ENCODE data around the gene CTDSP1.

The CTDSP1 gene

DNA sequence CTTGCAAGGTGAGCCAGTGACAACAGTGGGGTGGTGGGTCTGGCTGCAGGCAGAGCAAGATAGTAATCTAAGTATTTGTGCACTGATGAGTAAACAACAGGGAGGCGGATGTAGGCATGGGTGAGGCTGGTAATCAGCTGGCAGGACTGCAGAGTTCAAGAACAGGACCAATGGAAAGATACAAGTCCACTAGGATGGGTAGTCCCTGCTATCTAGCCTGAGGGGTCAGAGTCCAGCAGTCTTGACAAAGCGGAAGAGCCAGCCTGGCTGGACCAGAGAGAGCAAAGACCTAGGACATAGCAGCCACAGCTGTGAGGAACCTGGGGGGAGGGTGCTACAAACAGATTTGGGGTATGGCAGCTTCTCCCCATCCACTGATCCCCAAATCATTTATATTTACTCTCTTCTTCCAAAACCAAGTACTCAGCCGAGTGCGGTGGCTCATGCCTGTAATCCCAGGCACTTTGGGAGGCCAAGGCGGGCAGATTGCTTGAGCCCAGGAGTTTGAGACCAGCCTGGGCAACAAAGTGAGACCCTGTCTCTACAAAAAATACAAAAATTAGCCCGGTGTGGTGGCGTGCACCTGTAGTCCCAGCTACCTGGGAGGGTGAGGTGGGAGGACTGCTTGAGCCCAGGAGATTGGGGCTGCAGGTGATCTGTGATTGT, 45.2 kb downstream of the CTDSP1 start:
- POLR2A ChIA-PET: interaction anchor here (0.7 kb wide), 1 partner anchor 190 kb away, joined by 3 read pairs; no protein-coding TSS in a partner anchor
- no peak for DNase-seq (ENCODE audit: extremely low spot score)
- CTCF ChIA-PET: interaction anchor here (1.4 to 2.0 kb wide), 4 partner anchors 9 to 403 kb away, joined by 3 to 8 read pairs (median 5); no protein-coding TSS in a partner anchor
- TF ChIP-seq, protein P1, sequence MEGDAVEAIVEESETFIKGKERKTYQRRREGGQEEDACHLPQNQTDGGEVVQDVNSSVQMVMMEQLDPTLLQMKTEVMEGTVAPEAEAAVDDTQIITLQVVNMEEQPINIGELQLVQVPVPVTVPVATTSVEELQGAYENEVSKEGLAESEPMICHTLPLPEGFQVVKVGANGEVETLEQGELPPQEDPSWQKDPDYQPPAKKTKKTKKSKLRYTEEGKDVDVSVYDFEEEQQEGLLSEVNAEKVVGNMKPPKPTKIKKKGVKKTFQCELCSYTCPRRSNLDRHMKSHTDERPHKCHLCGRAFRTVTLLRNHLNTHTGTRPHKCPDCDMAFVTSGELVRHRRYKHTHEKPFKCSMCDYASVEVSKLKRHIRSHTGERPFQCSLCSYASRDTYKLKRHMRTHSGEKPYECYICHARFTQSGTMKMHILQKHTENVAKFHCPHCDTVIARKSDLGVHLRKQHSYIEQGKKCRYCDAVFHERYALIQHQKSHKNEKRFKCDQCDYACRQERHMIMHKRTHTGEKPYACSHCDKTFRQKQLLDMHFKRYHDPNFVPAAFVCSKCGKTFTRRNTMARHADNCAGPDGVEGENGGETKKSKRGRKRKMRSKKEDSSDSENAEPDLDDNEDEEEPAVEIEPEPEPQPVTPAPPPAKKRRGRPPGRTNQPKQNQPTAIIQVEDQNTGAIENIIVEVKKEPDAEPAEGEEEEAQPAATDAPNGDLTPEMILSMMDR (IDR thresholded peaks at IDR 0.05; ENCODE audit: control extremely low read depth, extremely low read depth, low read depth, missing control alignments): no peak

DNA sequence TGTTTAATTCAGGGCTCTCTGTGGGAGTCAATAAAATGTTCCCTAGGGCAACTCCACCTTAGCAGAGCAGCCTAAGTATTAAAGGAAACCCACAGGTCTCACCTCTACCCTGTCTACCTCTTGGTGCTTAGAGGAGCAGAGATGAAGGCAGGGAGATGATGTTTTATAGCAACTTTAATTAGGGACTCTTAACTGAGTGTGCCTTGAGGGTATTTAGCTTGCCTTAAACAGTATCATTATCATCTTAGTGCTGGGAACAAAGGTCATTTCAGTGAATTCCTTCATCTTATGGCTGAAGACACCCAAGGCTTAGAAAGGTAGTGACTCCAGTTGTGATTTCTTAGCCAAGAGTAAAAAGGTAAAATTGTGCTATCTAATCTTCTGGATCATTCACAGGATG, 45.9 kb downstream of the CTDSP1 start:
- POLR2A ChIA-PET: no interaction called here
- TF ChIP-seq, protein P1 (IDR thresholded peaks at IDR 0.05; ENCODE audit: control extremely low read depth, extremely low read depth, low read depth, missing control alignments): no peak
- CTCF ChIA-PET: interaction anchor here (1.4 to 2.0 kb wide), 4 partner anchors 8 to 402 kb away, joined by 3 to 8 read pairs (median 5); no protein-coding TSS in a partner anchor
- no peak for DNase-seq (ENCODE audit: extremely low spot score)

DNA sequence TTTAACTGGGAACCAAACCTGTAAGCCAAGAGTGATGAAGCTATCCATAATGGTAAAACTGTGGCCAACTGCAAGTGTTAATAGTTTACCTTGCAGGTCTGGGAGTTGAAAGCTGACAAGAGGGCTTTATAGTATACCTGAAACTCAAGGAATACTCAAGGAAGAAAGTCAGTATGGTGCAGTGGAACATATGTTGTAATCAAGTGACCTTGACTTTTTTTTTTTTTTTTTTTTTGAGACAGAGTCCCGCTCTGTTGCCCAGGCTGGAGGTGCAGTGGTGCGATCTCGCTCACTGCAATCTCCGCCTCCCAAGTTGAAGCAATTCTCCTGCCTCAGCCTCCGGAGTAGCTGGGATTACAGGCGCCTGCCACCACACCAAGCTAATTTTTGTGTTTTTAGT, 46.9 kb downstream of the CTDSP1 start:
- ChIA-PET POLR2A (no interaction called here), CTCF (interaction anchor here (1.2 to 2.0 kb wide), 2 partner anchors 18 kb away, joined by 3 to 6 read pairs; no protein-coding TSS in a partner anchor)
- TF ChIP-seq, protein P1 (IDR thresholded peaks at IDR 0.05; ENCODE audit: control extremely low read depth, extremely low read depth, low read depth, missing control alignments): no peak
- no peak for DNase-seq (ENCODE audit: extremely low spot score)

DNA sequence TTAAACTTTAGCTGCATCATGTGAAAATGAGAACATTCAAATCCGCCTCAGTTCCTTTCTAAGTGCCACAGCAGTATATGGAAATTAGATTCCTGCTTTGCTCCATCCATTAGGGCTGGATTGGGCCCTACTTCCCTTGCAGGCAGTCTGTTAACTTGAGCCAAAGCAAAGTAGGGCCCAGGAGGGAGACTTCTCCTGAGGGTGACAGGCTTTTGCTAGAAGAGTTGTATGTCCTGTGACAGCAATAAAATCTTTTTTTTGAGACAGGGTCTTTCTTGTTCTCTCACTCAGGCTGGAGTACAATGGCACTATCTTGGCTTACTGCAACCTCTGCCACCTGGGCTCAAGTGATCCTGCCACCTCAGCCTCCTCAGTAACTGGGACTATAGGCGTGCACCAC, 47.4 kb downstream of the CTDSP1 start:
- ChIA-PET POLR2A (no interaction called here), CTCF (interaction anchor here (1.2 to 2.0 kb wide), 2 partner anchors 17 to 19 kb away, joined by 3 to 6 read pairs; no protein-coding TSS in a partner anchor)
- TF ChIP-seq, protein P1 (IDR thresholded peaks at IDR 0.05; ENCODE audit: control extremely low read depth, extremely low read depth, low read depth, missing control alignments): no peak
- DNase-seq (ENCODE audit: extremely low spot score): no peak

DNA sequence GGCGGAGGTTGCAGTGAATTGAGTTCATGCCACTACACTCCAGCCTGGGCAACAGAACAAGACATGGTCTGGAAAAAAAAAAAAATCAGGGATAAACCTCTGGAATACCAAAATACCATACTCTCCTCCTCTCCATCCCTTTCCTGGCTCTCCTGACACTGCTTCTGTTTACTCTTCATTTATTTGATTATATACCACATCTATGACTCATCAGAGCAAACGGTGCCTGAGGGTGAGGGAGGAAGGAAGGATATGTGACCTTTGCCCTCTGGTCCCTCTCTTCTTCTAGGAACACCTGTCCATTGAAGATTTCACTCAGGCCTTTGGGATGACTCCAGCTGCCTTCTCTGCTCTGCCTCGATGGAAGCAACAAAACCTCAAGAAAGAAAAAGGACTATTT, 49.3 kb downstream of the CTDSP1 start:
- POLR2A ChIA-PET: no interaction called here
- TF ChIP-seq, protein P1 (IDR thresholded peaks at IDR 0.05; ENCODE audit: control extremely low read depth, extremely low read depth, low read depth, missing control alignments): no peak
- no peak for DNase-seq (ENCODE audit: extremely low spot score)
- CTCF ChIA-PET: interaction anchor here (0.8 kb wide), 1 partner anchor 18 kb away, joined by 3 read pairs; no protein-coding TSS in a partner anchor

DNA sequence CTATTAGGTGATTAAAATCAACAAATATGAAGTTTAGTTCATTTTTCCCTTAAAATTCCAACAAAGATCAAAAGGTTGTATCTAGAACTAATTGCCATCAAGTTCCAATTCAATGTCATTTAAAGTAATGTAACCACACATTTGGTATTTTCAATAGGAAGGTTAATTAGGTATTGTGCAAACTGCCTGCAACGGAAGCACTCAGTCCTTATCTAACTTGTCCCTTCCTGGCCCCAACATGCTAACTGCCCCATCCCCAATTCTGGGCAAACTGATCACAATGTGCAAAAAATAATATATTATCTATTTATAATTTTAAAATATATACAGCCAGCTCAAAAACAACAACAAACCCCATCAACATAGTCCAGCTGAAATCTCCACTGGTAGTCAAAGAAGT, 52.4 kb downstream of the CTDSP1 start:
- CTCF ChIA-PET: interaction anchor here (1.2 to 1.5 kb wide), 2 partner anchors 39 to 196 kb away, joined by 4 read pairs; no protein-coding TSS in a partner anchor
- DNase-seq (ENCODE audit: extremely low spot score): no peak
- TF ChIP-seq, protein P1 (IDR thresholded peaks at IDR 0.05; ENCODE audit: control extremely low read depth, extremely low read depth, low read depth, missing control alignments): no peak
- POLR2A ChIA-PET: no interaction called here

All from GM10248 (cell line).